HG03460 (cell line): ENCODE results near the gene RPS4Y2.

Experiments
- ATAC-seq: cut with Tn5 transposase; IDR thresholded peaks from one replicate; pipeline ENCODE4 v1.9.1; 2021; ENCODE audit not compliant: unreplicated experiment

RPS4Y2 gene

DNA sequence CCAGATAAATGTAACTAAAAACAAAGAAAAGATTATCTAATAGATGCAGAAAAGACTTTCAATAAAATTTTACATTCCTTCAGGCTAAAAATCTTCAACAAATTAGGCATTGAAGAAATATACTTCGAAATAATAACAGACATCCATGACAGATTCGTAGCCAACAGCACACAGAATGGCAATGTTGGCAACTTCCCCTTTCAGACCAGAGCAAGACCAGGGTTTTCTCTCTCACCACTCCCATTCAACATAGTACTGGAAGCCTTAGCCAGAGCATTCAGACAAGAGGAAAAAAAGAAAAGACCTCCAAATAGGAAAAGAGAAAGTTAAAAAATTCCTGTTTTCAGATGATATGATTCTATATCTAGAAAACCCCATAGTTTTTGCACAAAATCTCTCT is 61.2 kb downstream of the RPS4Y2 start:
- no peak for ATAC-seq
